HG02642 (cell line): ENCODE measurements around the gene PACSIN2.

Experiments
- ATAC-seq: cut with Tn5 transposase; IDR thresholded peaks from one replicate; pipeline ENCODE4 v1.9.1; 2021; ENCODE audit warnings: mild to moderate bottlenecking; ENCODE audit not compliant: unreplicated experiment, poor library complexity

Gene PACSIN2

GRCh38 chr22:42842658-42843370 lies 172.1 kb downstream of the PACSIN2 start:
- no peak for ATAC-seq

- ATAC-seq: no peak
Observed at GRCh38 chr22:42841444-42841843, 173.5 kb downstream of the PACSIN2 start.

DNA sequence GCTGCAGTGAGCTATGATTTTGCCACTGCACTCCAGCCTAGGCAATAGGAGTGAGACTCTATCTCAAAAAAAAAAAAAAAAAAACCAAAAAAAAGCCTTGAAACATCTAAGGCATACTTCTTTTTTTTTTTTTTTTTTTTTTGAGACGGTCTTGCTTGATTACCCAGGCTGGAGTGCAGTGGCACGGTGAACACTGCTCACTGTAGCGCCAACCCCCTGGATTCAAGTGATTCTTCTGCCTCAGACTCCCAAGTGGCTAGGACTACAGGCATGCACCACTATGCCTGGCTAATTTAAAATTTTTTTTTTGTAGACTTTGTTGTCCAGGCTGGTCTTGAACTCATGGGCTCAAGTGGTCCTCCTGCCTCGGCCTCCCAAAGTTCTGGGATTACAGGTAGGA lies 177.4 kb downstream of the PACSIN2 start:
- no peak for ATAC-seq

GRCh38 chr22:42836026-42836425 lies 178.9 kb downstream of the PACSIN2 start:
- no peak for ATAC-seq

DNA sequence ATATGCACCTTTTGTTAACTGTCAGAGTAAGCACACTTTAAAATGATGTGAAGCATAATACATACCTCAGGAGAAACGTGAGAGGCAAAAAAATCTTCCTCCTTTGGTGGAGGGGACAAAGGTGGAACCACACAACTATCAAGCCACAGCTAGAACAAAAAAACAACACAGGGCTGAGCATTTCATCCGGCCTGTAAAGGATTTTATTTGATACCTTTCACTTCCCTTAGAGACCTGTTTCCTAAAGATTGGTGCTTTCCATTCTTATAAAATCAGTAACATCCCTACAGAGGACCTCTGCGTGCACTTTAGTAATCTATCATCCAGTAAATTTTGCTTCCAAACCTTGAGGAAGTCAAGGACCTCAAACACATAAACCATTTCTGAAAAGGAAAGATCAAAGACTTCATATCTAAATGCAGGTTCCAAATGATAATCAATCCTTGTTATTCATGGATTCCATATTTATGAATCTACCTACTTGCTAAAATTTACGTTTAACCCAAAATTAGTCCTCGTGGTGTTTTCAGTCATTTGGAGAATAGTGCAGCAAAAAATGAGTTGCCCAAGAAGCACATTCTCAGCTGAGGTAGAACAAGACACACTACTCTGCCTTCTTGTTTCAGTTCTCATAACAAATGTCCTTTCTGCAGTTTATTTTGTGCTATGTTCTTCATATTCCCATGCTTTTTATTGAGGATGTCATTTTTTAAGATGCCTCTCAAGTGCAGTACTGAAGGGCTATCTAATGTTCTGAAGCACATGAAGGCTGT lies 180.6 kb downstream of the PACSIN2 start:
- ATAC-seq: no peak

DNA sequence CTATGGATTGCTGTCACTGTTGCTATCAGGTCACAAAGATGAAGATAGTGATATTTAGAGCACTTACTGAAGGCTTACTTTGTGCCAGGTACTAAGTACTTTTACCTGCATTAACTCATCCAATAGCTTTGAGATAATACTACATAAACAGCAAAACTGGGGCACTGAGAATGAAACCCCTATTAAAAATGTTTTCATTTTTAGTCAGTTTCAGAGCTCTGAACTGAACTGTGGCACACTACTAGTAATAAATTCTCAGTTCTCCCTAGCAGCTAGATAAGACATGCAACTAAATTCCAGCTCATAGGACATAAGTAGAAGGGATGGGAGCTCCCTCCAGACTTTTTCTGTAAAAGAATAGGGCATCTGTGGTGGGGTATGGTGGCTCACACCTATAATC lies 181.8 kb downstream of the PACSIN2 start:
- ATAC-seq: no peak

DNA sequence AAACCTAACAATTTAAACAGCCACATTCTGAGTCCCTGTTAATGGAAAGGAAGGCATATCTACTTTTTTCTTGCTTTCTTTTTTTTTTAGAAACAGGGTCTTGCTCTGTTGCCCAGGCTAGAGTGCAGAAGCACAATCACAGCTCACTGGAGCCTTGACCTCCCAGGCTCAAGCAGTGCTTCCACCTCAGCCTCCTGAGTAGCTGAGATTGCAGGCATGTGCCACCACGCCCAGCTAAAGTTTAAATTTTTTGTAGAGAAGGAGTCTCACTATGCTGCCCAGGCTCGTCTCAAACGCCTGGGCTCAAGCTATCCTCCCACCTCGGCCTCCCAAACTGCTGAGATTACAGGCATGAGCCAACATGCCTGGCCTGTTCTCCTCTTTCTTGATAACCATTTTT lies 183.2 kb downstream of the PACSIN2 start:
- ATAC-seq: no peak

DNA sequence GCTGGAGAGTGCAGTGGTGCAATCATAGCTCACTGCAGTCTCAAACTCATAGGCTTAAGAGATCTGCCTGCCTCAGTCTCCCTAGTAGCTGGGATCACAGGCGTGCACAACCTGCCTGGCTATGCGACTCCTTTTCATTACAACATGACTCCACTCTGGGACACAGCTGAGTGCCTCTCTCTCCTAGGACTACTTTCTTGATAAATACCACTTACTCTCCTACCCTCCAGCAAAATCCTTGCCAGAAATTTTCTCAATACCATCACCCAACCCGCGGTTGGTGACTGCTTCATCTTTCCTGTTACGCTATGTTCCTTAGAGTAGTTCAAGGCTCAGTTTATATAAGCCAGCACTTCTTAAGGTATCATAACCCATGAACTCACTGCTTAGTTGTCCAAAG lies 184.8 kb downstream of the PACSIN2 start:
- ATAC-seq: no peak

DNA sequence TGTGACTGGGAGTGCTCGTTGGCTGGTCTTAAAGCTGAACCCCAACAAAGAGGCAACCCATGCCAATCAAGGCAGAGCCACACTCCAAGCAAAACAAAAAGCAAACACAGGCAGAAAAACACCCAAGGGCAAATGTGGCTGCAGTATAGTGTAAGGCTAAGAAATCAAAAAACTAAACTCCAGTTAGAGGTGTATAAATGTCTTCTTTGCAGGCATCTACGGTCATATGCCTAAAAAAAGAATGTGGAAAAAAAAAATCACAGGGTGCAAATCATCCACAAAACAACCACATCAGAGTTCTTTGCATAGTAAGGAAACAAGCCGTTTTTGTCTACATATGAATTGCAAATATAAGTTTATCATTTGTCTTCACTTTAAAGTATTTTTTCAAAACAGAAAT lies 185.6 kb downstream of the PACSIN2 start:
- ATAC-seq: no peak

DNA sequence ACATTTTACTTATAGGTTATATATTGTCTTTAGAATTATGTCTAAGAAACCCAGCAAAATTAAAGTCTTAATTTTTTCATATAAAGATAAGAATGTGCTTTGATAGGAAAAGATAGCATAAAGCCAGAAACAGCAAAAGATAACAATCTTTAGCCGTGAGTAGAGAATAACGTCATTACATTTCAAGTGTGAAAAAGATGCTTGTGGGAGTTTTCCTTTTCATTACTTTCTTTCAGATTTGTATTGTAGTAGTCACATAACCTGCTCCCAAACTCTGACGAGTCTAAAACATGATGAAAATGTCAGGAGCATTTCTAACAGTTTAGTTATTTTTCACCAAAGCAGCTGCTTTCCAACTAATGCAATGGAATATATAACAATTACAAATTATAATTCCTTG lies 189.2 kb downstream of the PACSIN2 start:
- no peak for ATAC-seq

GRCh38 chr22:42821386-42821785 lies 193.6 kb downstream of the PACSIN2 start:
- no peak for ATAC-seq

- no peak for ATAC-seq
Observed at GRCh38 chr22:42820045-42820763, 194.7 kb downstream of the PACSIN2 start.
